Suprapubic skin (tissue), 4 donors: ENCODE data around the gene STARD13. TPM values are rescaled to one million over a fixed set of nuclear protein-coding genes. Genes with fewer than 3 reads are reported as not detected.

Source experiments
- DNase-seq, 2 donors: peaks; one replicate each; pipeline ENCODE4 v3.0.0-alpha.2; 2019; ENCODE audit warnings: low spot score in 2 of 2
- H3K27ac ChIP-seq: fragments of 200-600 bp; sonication (generic); one replicate; pipeline ENCODE4 v1.5.1; 2019
- H3K27me3 ChIP-seq: fragments of 200-600 bp; sonication (generic); one replicate; pipeline ENCODE4 v1.5.1; 2019
- H3K36me3 ChIP-seq: fragments of 200-600 bp; sonication (generic); one replicate; pipeline ENCODE4 v1.5.1; 2019
- H3K4me1 ChIP-seq: fragments of 200-600 bp; sonication (generic); one replicate; pipeline ENCODE4 v1.5.1; 2019
- H3K4me3 ChIP-seq: fragments of 200-600 bp; sonication (generic); one replicate; pipeline ENCODE4 v1.5.1; 2019; ENCODE audit warnings: mild to moderate bottlenecking
- H3K9me3 ChIP-seq: fragments of 200-600 bp; sonication (generic); one replicate; pipeline ENCODE4 v1.5.1; 2019
- EP300 ChIP-seq: sonication (generic); formaldehyde crosslinking; IDR thresholded peaks from one replicate; pipeline ENCODE4 v1.6.1; 2017; ENCODE audit warnings: antibody characterized with exemption
- POLR2A ChIP-seq, 2 donors: fragments of 450-650 bp; IDR thresholded peaks; one replicate each; pipeline ENCODE4 v1.6.1; 2017; ENCODE audit warnings: antibody characterized with exemption in 2 of 2, mild to moderate bottlenecking in 2 of 2, moderate library complexity in 2 of 2
- POLR2AphosphoS5 ChIP-seq, 3 donors: sonication (generic); formaldehyde crosslinking; IDR thresholded peaks; one replicate each; pipeline ENCODE4 v1.6.1; 2017; ENCODE audit warnings: antibody characterized with exemption in 3 of 3
- WGBS: methylation state at CpG from one replicate; pipeline ENCODE4 v1.1.5; 2018; 5-methylcytosine and 5-hydroxymethylcytosine counted together
- total RNA-seq, 4 donors: library from RNA; depleted of rRNA; stranded (reverse); fragments of >200 nt; gene quantifications; one replicate each; pipeline ENCODE4 v1.1.0, GENCODE V29; 2016
- TF ChIP-seq, protein P1 (sequence below), 2 donors: fragments of 200-600 bp in 1 of 2; fragments of 450-650 bp in 1 of 2; sonication (generic) in 1 of 2; IDR thresholded peaks; one replicate each; pipeline ENCODE4 v1.5.1; 2016 to 2019; ENCODE audit warnings: antibody characterized with exemption in 2 of 2, mild to moderate bottlenecking in 1 of 2, moderate library complexity in 1 of 2

STARD13 gene
- total RNA-seq, 4 donors from 2014 or later = 7.9 to 31.4 (median 15.9) TPM

DNA sequence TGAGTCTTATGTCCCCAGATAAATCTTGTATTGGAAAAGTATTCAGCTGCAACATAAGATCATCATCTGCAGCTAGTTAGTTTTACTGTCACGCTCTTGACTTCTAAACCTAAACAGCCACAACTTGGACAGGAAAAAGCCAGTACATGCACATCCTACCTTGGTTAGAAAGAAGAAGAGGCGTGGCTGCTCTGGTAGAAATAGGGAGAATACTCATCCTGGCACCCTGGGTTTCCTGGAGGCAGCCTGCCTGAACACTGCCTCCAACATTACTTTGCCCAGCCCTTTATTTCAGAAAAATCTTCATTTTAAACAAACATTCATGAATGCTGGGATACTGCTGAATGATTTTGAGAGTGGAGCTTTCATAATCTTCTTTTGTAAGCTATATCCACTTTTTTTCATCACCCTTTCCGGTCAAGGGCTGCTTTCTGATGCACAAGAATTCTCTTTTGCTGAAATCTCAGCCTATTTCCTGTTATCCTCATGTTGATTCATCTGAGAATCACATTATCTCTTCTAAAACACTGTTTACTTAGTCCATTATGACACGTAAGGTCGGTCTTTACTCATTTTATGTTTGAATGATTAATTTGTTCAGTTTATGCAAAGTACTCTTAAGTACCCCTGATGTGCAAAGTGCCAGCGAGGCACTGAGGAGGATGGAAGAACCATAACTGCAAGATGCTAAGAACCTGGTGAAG, 55.2 kb downstream of the STARD13 start:
- H3K36me3 ChIP-seq = no peaks in the 10 kb centered on the region
- H3K4me1 ChIP-seq = peaks cover 56% of the 10 kb centered on the region
- peak overlapping the region; percentile 77 for H3K27ac ChIP-seq
- TF ChIP-seq POLR2AphosphoS5 (IDR thresholded peaks at IDR 0.05) = no peak
- TF ChIP-seq, protein P1, sequence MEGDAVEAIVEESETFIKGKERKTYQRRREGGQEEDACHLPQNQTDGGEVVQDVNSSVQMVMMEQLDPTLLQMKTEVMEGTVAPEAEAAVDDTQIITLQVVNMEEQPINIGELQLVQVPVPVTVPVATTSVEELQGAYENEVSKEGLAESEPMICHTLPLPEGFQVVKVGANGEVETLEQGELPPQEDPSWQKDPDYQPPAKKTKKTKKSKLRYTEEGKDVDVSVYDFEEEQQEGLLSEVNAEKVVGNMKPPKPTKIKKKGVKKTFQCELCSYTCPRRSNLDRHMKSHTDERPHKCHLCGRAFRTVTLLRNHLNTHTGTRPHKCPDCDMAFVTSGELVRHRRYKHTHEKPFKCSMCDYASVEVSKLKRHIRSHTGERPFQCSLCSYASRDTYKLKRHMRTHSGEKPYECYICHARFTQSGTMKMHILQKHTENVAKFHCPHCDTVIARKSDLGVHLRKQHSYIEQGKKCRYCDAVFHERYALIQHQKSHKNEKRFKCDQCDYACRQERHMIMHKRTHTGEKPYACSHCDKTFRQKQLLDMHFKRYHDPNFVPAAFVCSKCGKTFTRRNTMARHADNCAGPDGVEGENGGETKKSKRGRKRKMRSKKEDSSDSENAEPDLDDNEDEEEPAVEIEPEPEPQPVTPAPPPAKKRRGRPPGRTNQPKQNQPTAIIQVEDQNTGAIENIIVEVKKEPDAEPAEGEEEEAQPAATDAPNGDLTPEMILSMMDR (IDR thresholded peaks at IDR 0.05) = no peak
- TF ChIP-seq POLR2A (IDR thresholded peaks at IDR 0.05) = no peak
- no peaks in the 10 kb centered on the region for H3K9me3 ChIP-seq
- no peak overlapping the region for H3K4me3 ChIP-seq
- no peak for DNase-seq
- no peaks in the 10 kb centered on the region for H3K27me3 ChIP-seq
- 47% methylated on average over 6 of the region's 6 CpGs for WGBS

DNA sequence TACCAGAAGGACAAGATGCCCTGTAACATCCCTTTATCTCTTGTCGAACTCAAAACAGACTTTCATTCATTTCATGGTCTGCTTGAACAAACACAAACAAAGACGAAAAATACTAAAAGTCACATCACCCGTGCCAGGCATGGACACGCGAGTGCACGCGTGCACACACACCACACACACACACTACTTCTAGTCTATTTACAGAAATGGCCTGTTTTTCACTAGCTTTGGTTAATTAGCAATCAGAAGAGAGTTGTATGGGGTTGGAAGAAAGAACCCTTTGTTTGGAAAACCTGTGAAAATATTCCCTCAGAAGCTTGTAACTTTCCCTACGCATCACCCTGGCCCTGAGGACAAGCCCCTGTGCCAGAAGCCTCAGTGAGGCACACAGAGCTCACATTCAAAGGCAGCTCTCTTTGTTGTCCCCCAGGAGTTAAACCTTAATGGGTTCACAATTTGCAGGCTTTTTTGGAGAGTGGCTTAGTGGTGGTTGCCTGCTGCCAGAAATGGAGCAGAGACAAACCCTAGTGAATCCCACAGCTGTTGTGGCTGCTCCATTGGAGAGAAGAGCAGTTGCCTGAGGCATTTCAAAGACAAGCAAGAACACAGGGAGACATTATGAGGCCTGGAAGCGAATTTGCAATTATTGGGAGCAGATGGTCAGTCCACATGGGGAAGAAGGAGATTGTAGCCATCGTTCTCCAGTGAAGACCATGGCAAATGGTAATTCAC, 55.9 kb downstream of the STARD13 start:
- no peak overlapping the region for H3K4me3 ChIP-seq
- H3K36me3 ChIP-seq = no peaks in the 10 kb centered on the region
- H3K9me3 ChIP-seq = no peaks in the 10 kb centered on the region
- DNase-seq = no peak
- WGBS = 60% methylated on average over 10 of the region's 10 CpGs
- H3K27me3 ChIP-seq = no peaks in the 10 kb centered on the region
- peak overlapping the region; percentile 77 for H3K27ac ChIP-seq
- TF ChIP-seq, protein P1 (IDR thresholded peaks at IDR 0.05) = no peak
- H3K4me1 ChIP-seq = peaks cover 49% of the 10 kb centered on the region

DNA sequence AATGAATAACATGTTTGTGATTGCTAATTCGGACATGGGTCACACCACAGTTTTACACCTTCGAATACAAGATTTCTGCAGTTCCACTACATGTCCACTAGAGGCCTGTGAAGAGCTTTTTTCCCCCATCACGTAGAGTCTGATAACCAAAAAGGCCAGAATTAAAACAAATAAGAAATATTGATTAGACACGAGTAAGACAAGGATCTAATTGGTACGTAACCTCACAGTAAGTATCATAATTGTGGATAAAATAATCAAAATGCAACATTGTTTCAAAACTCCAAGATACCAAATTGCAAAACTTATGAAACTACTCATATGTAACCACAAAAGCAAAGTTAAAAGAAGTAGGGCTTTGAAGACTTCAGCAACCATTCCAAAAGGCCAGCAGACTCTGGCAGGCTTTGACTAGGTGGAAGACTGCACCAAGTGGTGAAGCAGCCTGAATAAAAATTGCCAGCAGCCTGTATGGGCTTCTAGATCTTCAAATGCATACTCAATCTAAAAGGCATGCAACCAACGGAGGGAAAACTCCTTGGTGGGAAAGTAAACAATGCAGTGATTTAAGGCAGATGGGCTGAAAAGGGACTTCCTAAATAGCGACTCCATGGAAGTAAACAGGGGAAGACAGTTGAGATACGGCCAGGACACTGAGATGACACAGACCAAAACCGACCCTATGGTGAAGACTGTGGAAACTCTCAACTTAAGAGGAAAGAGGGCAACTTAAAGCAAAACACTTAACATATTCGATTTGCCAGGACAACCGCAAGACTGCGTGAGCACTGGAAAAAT, 56.7 kb downstream of the STARD13 start:
- H3K27me3 ChIP-seq = no peaks in the 10 kb centered on the region
- peak overlapping the region; percentile 77 for H3K27ac ChIP-seq
- no peak for DNase-seq
- H3K4me3 ChIP-seq = no peak overlapping the region
- WGBS = 39% methylated on average over 12 of the region's 12 CpGs
- H3K4me1 ChIP-seq = peaks cover 42% of the 10 kb centered on the region
- no peaks in the 10 kb centered on the region for H3K36me3 ChIP-seq
- TF ChIP-seq, protein P1 (IDR thresholded peaks at IDR 0.05) = peak; percentile 79 to 86
- TF ChIP-seq EP300 (no peak), POLR2A (IDR thresholded peaks at IDR 0.05) (no peak)
- H3K9me3 ChIP-seq = no peaks in the 10 kb centered on the region

DNA sequence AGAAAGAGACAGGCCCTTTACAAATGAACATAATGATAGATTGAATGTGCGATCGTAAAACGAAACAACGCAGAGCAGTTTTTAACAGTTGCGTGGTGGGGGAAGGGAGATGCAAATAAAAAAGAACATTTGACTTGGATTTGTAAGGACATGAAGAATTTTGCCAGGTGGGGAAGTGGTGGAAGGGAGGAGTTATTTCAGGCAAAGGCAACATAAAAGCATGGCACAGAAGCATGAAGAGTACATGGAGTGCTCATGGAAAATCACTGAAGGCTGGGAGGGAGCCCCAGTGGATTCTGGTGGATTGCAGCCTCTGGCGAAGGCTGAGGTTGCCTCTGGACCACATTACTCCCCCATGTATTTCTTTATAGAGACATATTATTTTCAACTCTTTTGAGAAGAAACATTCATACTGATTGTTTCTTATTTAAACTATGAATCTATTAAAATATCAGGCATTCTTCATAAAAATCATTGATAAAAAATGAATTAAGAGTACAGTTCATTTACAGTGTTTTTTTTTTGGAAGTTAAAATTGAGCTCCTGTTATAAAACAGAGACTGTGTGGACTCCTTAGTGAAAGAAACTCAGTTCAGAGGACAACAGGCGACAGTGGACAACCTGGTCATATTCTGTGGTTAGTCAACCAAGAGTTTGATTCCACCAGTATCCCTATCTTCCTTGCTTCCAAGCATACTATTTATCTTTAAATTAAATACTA, 57.5 kb downstream of the STARD13 start:
- WGBS = 84% methylated on average over 7 of the region's 7 CpGs
- no peaks in the 10 kb centered on the region for H3K27me3 ChIP-seq
- H3K27ac ChIP-seq = peak overlapping the region; percentile 49
- no peaks in the 10 kb centered on the region for H3K36me3 ChIP-seq
- DNase-seq = no peak
- TF ChIP-seq POLR2AphosphoS5 (IDR thresholded peaks at IDR 0.05) (no peak), POLR2A (IDR thresholded peaks at IDR 0.05) (no peak), EP300 (no peak)
- TF ChIP-seq, protein P1 (IDR thresholded peaks at IDR 0.05) = no peak
- H3K4me3 ChIP-seq = no peak overlapping the region
- H3K9me3 ChIP-seq = no peaks in the 10 kb centered on the region
- peaks cover 41% of the 10 kb centered on the region for H3K4me1 ChIP-seq
